HepG2 (cell line): ENCODE data around the gene GDI1. TPM values are rescaled to one million over a fixed set of nuclear protein-coding genes. Genes with fewer than 3 reads are reported as not detected.

ENCODE experiments used
- DNMT1 ChIP-seq: sonication (generic); formaldehyde crosslinking; IDR thresholded peaks from 2 replicates; pipeline ENCODE4 v1.5.1; 2020; ENCODE audit warnings: mild to moderate bottlenecking, missing genetic modification reagents
- E2F1 ChIP-seq: sonication (generic); formaldehyde crosslinking; IDR thresholded peaks from 2 replicates; pipeline ENCODE4 v1.5.0; 2020; ENCODE audit warnings: missing genetic modification reagents
- ELF4 ChIP-seq: sonication (generic); formaldehyde crosslinking; IDR thresholded peaks from 2 replicates; pipeline ENCODE4 v1.5.0; 2020; ENCODE audit warnings: missing genetic modification reagents, mild to moderate bottlenecking, moderate library complexity, borderline replicate concordance
- GPBP1L1 ChIP-seq: sonication (generic); formaldehyde crosslinking; IDR thresholded peaks from 2 replicates; pipeline ENCODE4 v1.5.0; 2020; ENCODE audit warnings: mild to moderate bottlenecking, missing genetic modification reagents
- HNRNPLL ChIP-seq: fragments of 200-400 bp; formaldehyde crosslinking; IDR thresholded peaks from 2 replicates; pipeline ENCODE4 v1.6.1; 2017; ENCODE audit warnings: mild to moderate bottlenecking, low read depth, low read length; ENCODE audit not compliant: poor library complexity, severe bottlenecking
- MEIS2 ChIP-seq: sonication (generic); formaldehyde crosslinking; IDR thresholded peaks from 2 replicates; pipeline ENCODE4 v1.9.0; 2021; ENCODE audit warnings: mild to moderate bottlenecking, missing genetic modification reagents
- NBN ChIP-seq: fragments of 450-650 bp; conservative IDR thresholded peaks from 2 replicates; pipeline ENCODE4 v1.6.1; 2017
- POGK ChIP-seq: sonication (generic); formaldehyde crosslinking; conservative IDR thresholded peaks from 2 replicates; pipeline ENCODE4 v1.8.0; 2022; ENCODE audit warnings: mild to moderate bottlenecking, moderate library complexity, missing genetic modification reagents
- SAP130 ChIP-seq: IDR thresholded peaks from 2 replicates; pipeline ENCODE4 v1.6.1; 2016; ENCODE audit warnings: low read depth
- SIN3B ChIP-seq: fragments of 150-350 bp; IDR thresholded peaks from 2 replicates; pipeline ENCODE4 v1.6.1; 2014; ENCODE audit warnings: low read length
- SMAD3 ChIP-seq: sonication (generic); formaldehyde crosslinking; IDR thresholded peaks from 2 replicates; pipeline ENCODE4 v1.4.0; 2020; ENCODE audit warnings: missing genetic modification reagents
- SNAPC5 ChIP-seq: sonication (generic); formaldehyde crosslinking; IDR thresholded peaks from 2 replicates; pipeline ENCODE4 v1.8.1; 2023; ENCODE audit warnings: mild to moderate bottlenecking, missing genetic modification reagents, borderline replicate concordance
- SOX5 ChIP-seq: IDR thresholded peaks from 2 replicates; pipeline ENCODE4 v1.6.1; 2016; ENCODE audit warnings: borderline replicate concordance
- SP4 ChIP-seq: sonication (generic); formaldehyde crosslinking; IDR thresholded peaks from 2 replicates; pipeline ENCODE4 v1.8.1; 2023; ENCODE audit warnings: mild to moderate bottlenecking, missing genetic modification reagents
- TARDBP ChIP-seq: sonication (generic); formaldehyde crosslinking; IDR thresholded peaks from 2 replicates; pipeline ENCODE4 v1.8.0; 2022; ENCODE audit warnings: mild to moderate bottlenecking, missing genetic modification reagents
- TBP ChIP-seq: sonication (generic); formaldehyde crosslinking; IDR thresholded peaks from 2 replicates; pipeline ENCODE4 v1.5.0; 2020; ENCODE audit warnings: missing genetic modification reagents
- ZFP36L1 ChIP-seq: sonication (generic); formaldehyde crosslinking; IDR thresholded peaks from 2 replicates; pipeline ENCODE4 v1.8.0; 2022; ENCODE audit warnings: mild to moderate bottlenecking, missing genetic modification reagents, moderate library complexity
- ZFY ChIP-seq: sonication (generic); formaldehyde crosslinking; IDR thresholded peaks from 2 replicates; pipeline ENCODE4 v1.4.0; 2020; ENCODE audit warnings: missing genetic modification reagents
- ZNF232 ChIP-seq: sonication (generic); formaldehyde crosslinking; IDR thresholded peaks from 2 replicates; pipeline ENCODE4 v1.4.0; 2020; ENCODE audit warnings: missing genetic modification reagents, borderline replicate concordance
- ZNF276 ChIP-seq: sonication (generic); formaldehyde crosslinking; IDR thresholded peaks from 2 replicates; pipeline ENCODE4 v1.4.0; 2020; ENCODE audit warnings: mild to moderate bottlenecking, low read depth, missing genetic modification reagents
- ZNF282 ChIP-seq: fragments of 450-650 bp; IDR thresholded peaks from 2 replicates; pipeline ENCODE4 v1.6.1; 2018; ENCODE audit not compliant: partially characterized antibody
- ZNF335 ChIP-seq: sonication (generic); formaldehyde crosslinking; IDR thresholded peaks from 2 replicates; pipeline ENCODE4 v1.4.0; 2020; ENCODE audit warnings: missing genetic modification reagents
- ZNF530 ChIP-seq: sonication (generic); formaldehyde crosslinking; IDR thresholded peaks from 2 replicates; pipeline ENCODE4 v1.5.0; 2020; ENCODE audit warnings: low read depth, mild to moderate bottlenecking, missing genetic modification reagents
- ZNF549 ChIP-seq: sonication (generic); formaldehyde crosslinking; IDR thresholded peaks from 2 replicates; pipeline ENCODE4 v1.5.0; 2020; ENCODE audit warnings: missing genetic modification reagents
- ZNF644 ChIP-seq: IDR thresholded peaks from 2 replicates; pipeline ENCODE4 v1.6.1; 2016; ENCODE audit warnings: low read depth
- polyA plus RNA-seq, 8 experiments: library from polyadenylated mRNA; depleted of rRNA in 3 of 8; stranded (reverse) in 7 of 8; unstranded in 1 of 8; fragments of >200 nt; fragmentation: Illumina TruSeq in 4 of 8; extraction: Trizol in 4 of 8; gene quantifications; 2 replicates each; pipeline versions ENCODE4 v1.2.1 to v1.2.3, GENCODE V29; 2011 to 2016; ENCODE audit warnings: low read depth in 4 of 8, missing spikeins in 1 of 8, mixed read lengths in 1 of 8; ENCODE audit not compliant: insufficient read depth in 1 of 8
- total RNA-seq, 5 experiments: library from RNA; depleted of rRNA; stranded (reverse); fragments of >200 nt; fragmentation: Illumina TruSeq; extraction: Trizol; gene quantifications; 2 replicates each; pipeline ENCODE4 v1.2.3, GENCODE V29; 2016; ENCODE audit warnings: low read depth in 1 of 5

GDI1 gene
- total and polyA plus RNA-seq, 2 of the 13 experiments (the other 11 are each of a cell fraction or from before 2014, with no cell fraction given): 17.4 to 105 TPM

- TF ChIP-seq ZNF282: no peak
- TF ChIP-seq NBN: no peak
- no peak for TF ChIP-seq TBP (CRISPR knock-in tag)
- TF ChIP-seq SAP130 (CRISPR knock-in tag): peak; percentile 65
- 0 out of 2 replicates have a peak, but pooled peaks have one; percentile 47 for TF ChIP-seq DNMT1 (CRISPR knock-in tag)
- no peak for TF ChIP-seq SOX5 (CRISPR knock-in tag)
- peak; percentile 77; the same call in 1 of the 2 replicates for TF ChIP-seq E2F1 (CRISPR knock-in tag)
- no peak for TF ChIP-seq GPBP1L1 (CRISPR knock-in tag)
- peak; percentile 59 for TF ChIP-seq HNRNPLL
- no peak for TF ChIP-seq SMAD3 (CRISPR knock-in tag)
- no peak for TF ChIP-seq ZNF335 (CRISPR knock-in tag)
- no peak for TF ChIP-seq ZNF644 (CRISPR knock-in tag)
- 0 out of 2 replicates have a peak, but pooled peaks have one; percentile 16 for TF ChIP-seq POGK
- peak; percentile 95 for TF ChIP-seq SP4 (CRISPR knock-in tag)
- TF ChIP-seq MEIS2: 0 out of 2 replicates have a peak, but pooled peaks have one; percentile 37
- TF ChIP-seq SIN3B: no peak
- peak; percentile 45; the same call in 1 of the 2 replicates for TF ChIP-seq SNAPC5 (CRISPR knock-in tag)
- no peak for TF ChIP-seq ELF4 (CRISPR knock-in tag)
- 0 out of 2 replicates have a peak, but pooled peaks have one; percentile 33 for TF ChIP-seq ZFP36L1 (CRISPR knock-in tag)
- no peak for TF ChIP-seq ZNF530 (CRISPR knock-in tag)
- TF ChIP-seq TARDBP (CRISPR knock-in tag): 0 out of 2 replicates have a peak, but pooled peaks have one; percentile 35
- TF ChIP-seq ZNF549 (CRISPR knock-in tag): no peak
- 0 out of 2 replicates have a peak, but pooled peaks have one; percentile 63 for TF ChIP-seq ZNF232
- 0 out of 2 replicates have a peak, but pooled peaks have one; percentile 58 for TF ChIP-seq ZNF276 (CRISPR knock-in tag)
- TF ChIP-seq ZFY (CRISPR knock-in tag): peak; percentile 57
Measured at GRCh38 chrX:154478728-154479622, 42.0 kb downstream of the GDI1 start, which contains the start of gene LAGE3 (continued).
